A549 (cell line): Measurements from ENCODE around the gene SLIT3. TPM values are rescaled to one million over a fixed set of nuclear protein-coding genes. Genes with fewer than 3 reads are reported as not detected.

ENCODE experiments used
- ATAC-seq, 2 experiments: fragments of 200-7000 bp in 1 of 2; fragments of >200 bp in 1 of 2; cut with Nextera tagmentation in 1 of 2; cut with Tn5 transposase in 1 of 2; 3 replicates each; pipeline versions ENCODE4 v1.8.0 to v1.9.1; 2018 to 2020; ENCODE audit warnings: mild to moderate bottlenecking in 1 of 2, moderate library complexity in 1 of 2
- CTCF ChIA-PET: fragments of 300-600 bp; sonication (Branson Sonifier 250); formaldehyde crosslinking; extraction: SDS; loops from one replicate; lab custom pipeline; 2021; ENCODE audit warnings: antibody characterized with exemption, inconsistent platforms; lab: Yijun Ruan, JAX
- POLR2A ChIA-PET: fragments of 350-600 bp; formaldehyde crosslinking; extraction: SDS; loops from one replicate; lab custom pipeline; 2021; ENCODE audit warnings: antibody characterized with exemption, inconsistent platforms; lab: Yijun Ruan, JAX
- DNase-seq, 2 experiments: peaks; one replicate each; pipeline versions ENCODE4 v3.0.0 to v3.0.0-alpha.2; 2011 to 2016; ENCODE audit warnings: low read depth in 1 of 2, low spot score in 1 of 2
- FAIRE-seq: peaks from 2 replicates; lab custom pipeline; 2011; peaks lifted over from hg19 to GRCh38; lab: Jason Lieb, UNC
- H3K27ac ChIP-seq, 2 experiments: fragments of >200 bp; sonication (Bioruptor Twin); formaldehyde crosslinking; 3 replicates each; pipeline ENCODE4 v1.5.1; 2016 to 2017
- H3K4me1 ChIP-seq: fragments of >200 bp; sonication (Bioruptor Twin); formaldehyde crosslinking; 3 replicates; pipeline ENCODE4 v1.6.1; 2016
- H3K4me2 ChIP-seq: fragments of >200 bp; sonication (Bioruptor Twin); formaldehyde crosslinking; 3 replicates; pipeline ENCODE4 v1.6.1; 2016
- H3K4me3 ChIP-seq: fragments of >200 bp; sonication (Bioruptor Twin); formaldehyde crosslinking; 3 replicates; pipeline ENCODE4 v1.5.1; 2016
- H3K9me3 ChIP-seq: fragments of >200 bp; sonication (Bioruptor Twin); formaldehyde crosslinking; 3 replicates; pipeline ENCODE4 v1.6.1; 2016
- BHLHE40 ChIP-seq: IDR thresholded peaks from 2 replicates; pipeline ENCODE4 v1.6.1; 2012; ENCODE audit warnings: low read depth, low read length, inconsistent platforms
- CBX8 ChIP-seq: fragments of 200-600 bp; sonication (generic); IDR thresholded peaks from 2 replicates; pipeline ENCODE4 v1.6.1; 2016
- CEBPB ChIP-seq, 2 experiments: fragments of >200 bp in 1 of 2; sonication (Bioruptor Twin) in 1 of 2; formaldehyde crosslinking in 1 of 2; IDR thresholded peaks; 2 replicates each; pipeline ENCODE4 v1.6.1; 2012 to 2016
- CHD4 ChIP-seq: fragments of 200-600 bp; sonication (generic); IDR thresholded peaks from 2 replicates; pipeline ENCODE4 v1.6.1; 2016; ENCODE audit warnings: antibody characterized with exemption, mild to moderate bottlenecking, borderline replicate concordance
- E2F6 ChIP-seq: IDR thresholded peaks from 2 replicates; pipeline ENCODE4 v1.6.1; 2012; ENCODE audit warnings: low read depth, borderline replicate concordance
- EHF ChIP-seq: fragments of 250-450 bp; sonication (Bioruptor Pico); IDR thresholded peaks from 2 replicates; pipeline ENCODE4 v1.5.0; 2020; ENCODE audit warnings: mild to moderate bottlenecking
- EHMT2 ChIP-seq: fragments of 200-600 bp; sonication (generic); IDR thresholded peaks from 2 replicates; pipeline ENCODE4 v1.6.1; 2016; ENCODE audit warnings: antibody characterized with exemption, low read depth, mild to moderate bottlenecking, moderate library complexity
- EP300 ChIP-seq, 2 experiments: fragments of >200 bp; sonication (Bioruptor Twin); formaldehyde crosslinking; IDR thresholded peaks; 2 replicates in 1 of 2; 3 replicates in 1 of 2; pipeline ENCODE4 v1.6.1; 2016 to 2017
- FOSB ChIP-seq: fragments of 250-450 bp; sonication (Bioruptor Pico); IDR thresholded peaks from 2 replicates; pipeline ENCODE4 v1.5.0; 2020; ENCODE audit warnings: mild to moderate bottlenecking, moderate library complexity
- FOXS1 ChIP-seq: fragments of 250-450 bp; sonication (Bioruptor Pico); IDR thresholded peaks from 2 replicates; pipeline ENCODE4 v1.5.0; 2020; ENCODE audit warnings: mild to moderate bottlenecking, moderate library complexity
- HES2 ChIP-seq: fragments of >200 bp; sonication (Bioruptor Twin); formaldehyde crosslinking; IDR thresholded peaks from 2 replicates; pipeline ENCODE4 v1.6.1; 2016
- HEYL ChIP-seq: fragments of 250-450 bp; sonication (Bioruptor Pico); IDR thresholded peaks from 2 replicates; pipeline ENCODE4 v1.8.0; 2021; ENCODE audit warnings: mild to moderate bottlenecking, moderate library complexity
- HOXA7 ChIP-seq: fragments of 250-450 bp; sonication (Bioruptor Pico); IDR thresholded peaks from 2 replicates; pipeline ENCODE4 v1.5.0; 2020; ENCODE audit warnings: mild to moderate bottlenecking, moderate library complexity
- HOXB13 ChIP-seq: fragments of 250-450 bp; sonication (Bioruptor Pico); IDR thresholded peaks from 2 replicates; pipeline ENCODE4 v1.5.0; 2020; ENCODE audit warnings: low read depth, mild to moderate bottlenecking, moderate library complexity
- MAZ ChIP-seq: fragments of 150-350 bp; IDR thresholded peaks from 2 replicates; pipeline ENCODE4 v1.6.1; 2014; ENCODE audit warnings: antibody characterized with exemption, low read depth, low read length, borderline replicate concordance
- MYC ChIP-seq: IDR thresholded peaks from 2 replicates; pipeline ENCODE4 v1.6.1; 2012; ENCODE audit warnings: mild to moderate bottlenecking, inconsistent platforms, low read length, improper control_type of control experiment, borderline replicate concordance
- NFE2L2 ChIP-seq: fragments of 150-350 bp; conservative IDR thresholded peaks from 2 replicates; pipeline ENCODE4 v1.6.1; 2014; ENCODE audit warnings: low read length
- NPAS2 ChIP-seq: fragments of 250-450 bp; sonication (Bioruptor Pico); IDR thresholded peaks from 2 replicates; pipeline ENCODE4 v1.8.0; 2022; ENCODE audit warnings: mild to moderate bottlenecking, moderate library complexity, borderline replicate concordance
- PBX3 ChIP-seq: IDR thresholded peaks from 2 replicates; pipeline ENCODE4 v1.6.1; 2012
- RAD21 ChIP-seq, 2 experiments: fragments of >200 bp in 1 of 2; sonication (Bioruptor Twin) in 1 of 2; formaldehyde crosslinking in 1 of 2; IDR thresholded peaks in 1 of 2; conservative IDR thresholded peaks in 1 of 2; 2 replicates in 1 of 2; 3 replicates in 1 of 2; pipeline ENCODE4 v1.6.1; 2012 to 2018; ENCODE audit warnings: inconsistent platforms in 1 of 2
- SMC3 ChIP-seq: fragments of >200 bp; sonication (Bioruptor Twin); formaldehyde crosslinking; IDR thresholded peaks from 3 replicates; pipeline ENCODE4 v1.6.1; 2018; ENCODE audit warnings: inconsistent platforms
- TFCP2L1 ChIP-seq: fragments of 250-450 bp; sonication (Bioruptor Pico); IDR thresholded peaks from 2 replicates; pipeline ENCODE4 v1.5.0; 2021; ENCODE audit warnings: mild to moderate bottlenecking
- USF2 ChIP-seq: fragments of 450-650 bp; IDR thresholded peaks from 2 replicates; pipeline ENCODE4 v1.6.1; 2014; ENCODE audit warnings: antibody characterized with exemption
- ZC3H11A ChIP-seq: fragments of 450-650 bp; IDR thresholded peaks from 2 replicates; pipeline ENCODE4 v1.6.1; 2014; ENCODE audit warnings: antibody characterized with exemption, mild to moderate bottlenecking
- ZFP36 ChIP-seq: fragments of 450-650 bp; IDR thresholded peaks from 2 replicates; pipeline ENCODE4 v1.6.1; 2014; ENCODE audit warnings: borderline replicate concordance; ENCODE audit not compliant: partially characterized antibody
- ZNF302 ChIP-seq: fragments of 250-450 bp; sonication (Bioruptor Pico); IDR thresholded peaks from 2 replicates; pipeline ENCODE4 v1.9.0; 2021; ENCODE audit warnings: inconsistent platforms, mild to moderate bottlenecking, moderate library complexity
- WGBS: methylation state at CpG from one replicate; pipeline ENCODE4 v1.1.6; 2017; ENCODE audit errors: missing lambda C conversion rate; 5-methylcytosine and 5-hydroxymethylcytosine counted together
- polyA plus RNA-seq, 4 experiments: library from polyadenylated mRNA; depleted of rRNA in 3 of 4; stranded (reverse); fragments of >200 nt; fragmentation: RNase III in 1 of 4; extraction: RNeasy Plus Mini Kit Qiagen cat#74134 plus additional on column Dnase treatment in 1 of 4; gene quantifications; 2 replicates in 3 of 4; 3 replicates in 1 of 4; pipeline ENCODE4 v1.2.3, GENCODE V29; 2011 to 2017
- TF ChIP-seq, protein P1 (sequence below): fragments of 250-450 bp; sonication (Bioruptor Pico); IDR thresholded peaks from 2 replicates; pipeline ENCODE4 v1.5.0; 2021; ENCODE audit warnings: mild to moderate bottlenecking, moderate library complexity, borderline replicate concordance
- TF ChIP-seq, protein P2 (sequence below): fragments of 150-350 bp; IDR thresholded peaks from 2 replicates; pipeline ENCODE4 v1.6.1; 2014; ENCODE audit warnings: low read depth, mild to moderate bottlenecking, low read length
- TF ChIP-seq, protein P3 (sequence below): fragments of >200 bp; sonication (Bioruptor Twin); formaldehyde crosslinking; IDR thresholded peaks from 3 replicates; pipeline ENCODE4 v1.6.1; 2016

SLIT3 gene
- polyA plus RNA-seq, 2 of the 4 experiments (the other 2 are of a cell fraction) = 12.7 to 22.9 TPM

DNA sequence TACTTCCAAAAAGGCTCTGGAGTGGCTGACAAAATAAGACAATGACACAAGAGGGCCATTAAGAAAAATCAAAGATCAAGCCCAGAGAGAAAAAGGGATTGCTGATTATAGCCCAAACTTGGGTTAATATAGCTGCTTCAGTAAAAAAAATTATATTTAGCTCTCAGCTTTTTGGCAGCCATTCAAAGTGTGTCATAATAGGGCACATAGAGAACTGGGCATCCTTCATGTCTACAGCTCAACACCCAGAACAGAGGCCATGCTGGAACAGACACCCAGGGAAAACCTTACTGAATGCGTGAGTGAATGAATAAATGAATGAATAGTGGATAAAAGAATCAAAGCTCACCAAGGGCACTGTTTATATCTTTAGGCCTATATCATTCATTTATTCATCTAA is 110.1 kb downstream of the SLIT3 start:
- H3K4me1 ChIP-seq = peaks cover 13% of the 10 kb centered on the region
- DNase-seq (no peak), FAIRE-seq (peak; percentile 18), ATAC-seq (no peak)
- TF ChIP-seq HEYL (CRISPR knock-in tag) (no peak), EHF (no peak), MYC (no peak), SMC3 (no peak), PBX3 (no peak), ZNF302 (CRISPR knock-in tag) (no peak), MAZ (no peak), TFCP2L1 (no peak), RAD21 (conservative IDR thresholded peaks at IDR 0.05 in 1 of 2, IDR thresholded peaks at IDR 0.05 in 1 of 2) (no peak), ZC3H11A (no peak), HOXB13 (CRISPR knock-in tag) (no peak), FOXS1 (CRISPR knock-in tag) (no peak), HOXA7 (no peak)
- TF ChIP-seq, protein P1, sequence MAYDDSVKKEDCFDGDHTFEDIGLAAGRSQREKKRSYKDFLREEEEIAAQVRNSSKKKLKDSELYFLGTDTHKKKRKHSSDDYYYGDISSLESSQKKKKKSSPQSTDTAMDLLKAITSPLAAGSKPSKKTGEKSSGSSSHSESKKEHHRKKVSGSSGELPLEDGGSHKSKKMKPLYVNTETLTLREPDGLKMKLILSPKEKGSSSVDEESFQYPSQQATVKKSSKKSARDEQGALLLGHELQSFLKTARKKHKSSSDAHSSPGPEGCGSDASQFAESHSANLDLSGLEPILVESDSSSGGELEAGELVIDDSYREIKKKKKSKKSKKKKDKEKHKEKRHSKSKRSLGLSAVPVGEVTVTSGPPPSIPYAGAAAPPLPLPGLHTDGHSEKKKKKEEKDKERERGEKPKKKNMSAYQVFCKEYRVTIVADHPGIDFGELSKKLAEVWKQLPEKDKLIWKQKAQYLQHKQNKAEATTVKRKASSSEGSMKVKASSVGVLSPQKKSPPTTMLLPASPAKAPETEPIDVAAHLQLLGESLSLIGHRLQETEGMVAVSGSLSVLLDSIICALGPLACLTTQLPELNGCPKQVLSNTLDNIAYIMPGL = no peak
- ChIA-PET POLR2A (no interaction called here), CTCF (interaction anchor here (0.9 kb wide), 1 partner anchor 8 kb away, joined by 3 read pairs; no protein-coding TSS in a partner anchor)
- no peaks in the 10 kb centered on the region for H3K9me3 ChIP-seq
- H3K4me2 ChIP-seq = no peak overlapping the region
- H3K4me3 ChIP-seq = no peak overlapping the region
- no peak overlapping the region for H3K27ac ChIP-seq
- WGBS = 95% methylated on average over 1 of the region's 1 CpG

GRCh38 chr5:169185626-169186025 is 115.3 kb downstream of the SLIT3 start:
- Histone ChIP-seq H3K4me1 (peaks cover 11% of the 10 kb centered on the region; the same call in 1 of the 3 replicates), H3K27ac (no peak overlapping the region), H3K4me2 (no peak overlapping the region), H3K9me3 (no peaks in the 10 kb centered on the region), H3K4me3 (no peak overlapping the region)
- CTCF ChIA-PET = interaction anchor here (0.6 to 1.8 kb wide), 2 partner anchors 10 to 339 kb away, joined by 3 to 4 read pairs; no protein-coding TSS in a partner anchor
- POLR2A ChIA-PET = no interaction called here
- no peak for FAIRE-seq
- DNase-seq = no peak
- no peak for ATAC-seq
- WGBS = 88% methylated on average over 3 of the region's 3 CpGs
- TF ChIP-seq USF2 (no peak), EP300 (IDR thresholded peaks at IDR 0.05) (no peak), HOXA7 (no peak), MYC (no peak), EHMT2 (no peak), HES2 (no peak), NFE2L2 (no peak), ZFP36 (no peak), CBX8 (no peak), CHD4 (no peak), E2F6 (no peak), TFCP2L1 (no peak), HEYL (CRISPR knock-in tag) (no peak), SMC3 (no peak), NPAS2 (CRISPR knock-in tag) (no peak), FOSB (CRISPR knock-in tag) (no peak), BHLHE40 (no peak), CEBPB (IDR thresholded peaks at IDR 0.05) (no peak)
- TF ChIP-seq, protein P2, sequence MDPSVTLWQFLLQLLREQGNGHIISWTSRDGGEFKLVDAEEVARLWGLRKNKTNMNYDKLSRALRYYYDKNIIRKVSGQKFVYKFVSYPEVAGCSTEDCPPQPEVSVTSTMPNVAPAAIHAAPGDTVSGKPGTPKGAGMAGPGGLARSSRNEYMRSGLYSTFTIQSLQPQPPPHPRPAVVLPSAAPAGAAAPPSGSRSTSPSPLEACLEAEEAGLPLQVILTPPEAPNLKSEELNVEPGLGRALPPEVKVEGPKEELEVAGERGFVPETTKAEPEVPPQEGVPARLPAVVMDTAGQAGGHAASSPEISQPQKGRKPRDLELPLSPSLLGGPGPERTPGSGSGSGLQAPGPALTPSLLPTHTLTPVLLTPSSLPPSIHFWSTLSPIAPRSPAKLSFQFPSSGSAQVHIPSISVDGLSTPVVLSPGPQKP = no peak
- TF ChIP-seq, protein P3, sequence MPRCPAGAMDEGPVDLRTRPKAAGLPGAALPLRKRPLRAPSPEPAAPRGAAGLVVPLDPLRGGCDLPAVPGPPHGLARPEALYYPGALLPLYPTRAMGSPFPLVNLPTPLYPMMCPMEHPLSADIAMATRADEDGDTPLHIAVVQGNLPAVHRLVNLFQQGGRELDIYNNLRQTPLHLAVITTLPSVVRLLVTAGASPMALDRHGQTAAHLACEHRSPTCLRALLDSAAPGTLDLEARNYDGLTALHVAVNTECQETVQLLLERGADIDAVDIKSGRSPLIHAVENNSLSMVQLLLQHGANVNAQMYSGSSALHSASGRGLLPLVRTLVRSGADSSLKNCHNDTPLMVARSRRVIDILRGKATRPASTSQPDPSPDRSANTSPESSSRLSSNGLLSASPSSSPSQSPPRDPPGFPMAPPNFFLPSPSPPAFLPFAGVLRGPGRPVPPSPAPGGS = no peak
